ENCODE measurements around the gene KRT77.
"Not testable (repeated sequence)": the region's sequence is repeated elsewhere in the genome, so short reads cannot be mapped to it uniquely, and the experiment has no call there.

The KRT77 gene

GRCh38 chr12:52673713-52674432 is 29.5 kb downstream of the KRT77 start:
- no peak for DNase-seq

GRCh38 chr12:52673217-52673616 is 30.1 kb downstream of the KRT77 start:
- DNase-seq: no peak

DNA sequence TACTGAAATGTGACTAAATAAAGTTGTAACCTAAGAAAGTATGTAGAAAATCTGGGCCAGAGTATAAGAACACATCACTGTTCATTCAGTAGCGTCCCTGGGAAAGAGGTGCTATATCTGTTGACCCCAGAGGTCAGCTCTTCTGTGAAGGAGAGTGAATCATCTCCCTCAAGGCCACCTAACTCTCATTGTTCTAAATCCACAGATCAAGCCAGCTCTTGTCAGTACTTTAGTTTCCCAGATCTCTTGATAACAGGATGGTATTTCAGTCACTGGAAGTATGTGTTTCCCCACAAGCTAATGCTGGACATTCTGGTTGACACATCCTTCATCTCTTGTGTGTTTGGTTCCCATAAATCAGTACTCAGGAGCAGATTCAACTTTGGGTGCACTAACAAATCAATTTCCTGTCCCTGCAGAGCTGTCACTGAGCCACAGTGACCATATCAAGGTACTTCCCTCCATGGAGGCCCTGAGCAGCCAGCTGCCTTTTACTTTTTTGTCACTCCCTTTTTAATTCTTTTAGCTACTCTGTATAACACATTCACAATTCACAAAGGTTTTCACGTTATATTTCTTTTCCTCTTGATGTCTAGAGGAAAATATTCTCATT is 30.9 kb downstream of the KRT77 start:
- DNase-seq: no peak

GRCh38 chr12:52670961-52671360 is 32.4 kb downstream of the KRT77 start:
- DNase-seq: no peak

DNA sequence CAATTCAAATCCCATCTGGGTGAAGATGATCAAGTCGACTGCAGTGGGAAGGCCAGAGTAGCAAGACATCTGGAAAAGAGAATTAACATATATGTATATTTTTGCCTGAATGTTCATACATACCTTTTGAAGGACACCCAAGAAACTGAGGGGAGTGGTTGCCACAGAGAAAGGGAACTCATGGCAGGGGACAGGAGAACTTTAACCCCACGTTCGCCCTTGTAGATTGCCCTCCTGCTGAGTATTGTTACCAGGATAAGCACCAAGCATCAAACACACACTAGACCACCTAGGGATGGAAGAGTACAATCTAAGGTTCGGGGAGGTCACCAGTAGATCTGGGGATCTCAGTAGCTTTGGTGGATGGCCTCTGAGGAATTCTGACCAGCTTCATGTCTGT is 32.8 kb downstream of the KRT77 start:
- DNase-seq: no peak

DNA sequence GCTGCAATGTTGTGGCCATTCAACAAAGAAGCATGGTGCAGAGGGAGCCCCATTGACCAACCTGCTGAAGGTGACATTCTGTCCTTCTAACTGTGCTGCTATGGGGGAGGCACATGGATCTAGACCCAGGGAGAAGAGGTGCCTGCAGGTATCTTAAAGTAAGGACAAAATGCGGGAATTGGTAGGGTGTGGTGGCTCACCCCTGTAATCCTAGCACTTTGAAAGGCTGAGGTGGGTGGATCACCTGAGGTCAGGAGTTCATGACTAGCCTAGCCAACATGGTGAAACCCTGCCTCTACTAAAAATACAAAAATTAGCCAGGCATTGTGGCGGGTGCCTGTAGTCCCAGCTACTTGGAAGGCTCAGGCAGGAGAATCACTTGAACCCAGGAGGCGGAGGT is 33.4 kb downstream of the KRT77 start:
- not testable (repeated sequence) for DNase-seq

- DNase-seq: no peak
Observed at GRCh38 chr12:52669426-52669825, 33.9 kb downstream of the KRT77 start.

- DNase-seq: no peak
Observed at GRCh38 chr12:52667931-52668330, 35.4 kb downstream of the KRT77 start.

DNA sequence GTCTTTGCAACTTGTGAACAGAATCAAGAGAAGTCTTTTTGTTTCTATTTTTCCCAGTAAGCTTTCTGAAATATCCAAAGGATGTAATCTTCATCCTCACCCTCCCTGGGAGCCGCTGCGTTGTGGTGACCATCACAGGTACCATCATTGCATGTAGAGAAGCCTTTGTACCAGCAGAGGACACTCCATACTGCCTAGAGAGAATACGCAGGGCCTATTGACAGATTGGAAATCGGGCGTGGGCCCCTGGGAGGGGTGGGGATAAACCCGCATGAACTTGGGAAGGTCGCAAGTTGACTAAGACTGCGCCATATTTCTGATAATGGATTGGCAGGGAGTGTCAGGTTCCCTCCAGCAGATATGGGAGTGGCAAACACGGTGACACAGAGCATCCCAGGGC is 35.8 kb downstream of the KRT77 start:
- DNase-seq: no peak

DNA sequence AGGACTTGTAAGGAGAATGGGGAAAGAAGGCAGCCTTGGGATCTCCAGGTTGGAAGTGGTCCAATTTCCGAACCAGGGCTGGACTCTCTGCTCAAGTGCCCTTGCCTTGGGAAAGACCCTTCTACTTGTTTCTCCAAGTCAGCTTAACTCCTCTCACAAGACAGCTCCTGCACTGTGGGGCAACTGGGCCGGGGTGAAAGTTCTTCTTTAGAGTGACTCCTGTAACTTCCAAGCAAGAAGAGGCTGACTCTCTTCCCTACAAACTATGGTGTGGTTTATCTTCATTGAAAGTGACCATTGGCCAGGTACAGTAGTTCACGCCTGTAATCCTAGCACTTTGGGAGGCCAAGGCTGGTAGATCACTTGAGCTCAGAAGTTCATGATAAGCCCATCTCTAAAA is 36.9 kb downstream of the KRT77 start:
- no peak for DNase-seq

DNA sequence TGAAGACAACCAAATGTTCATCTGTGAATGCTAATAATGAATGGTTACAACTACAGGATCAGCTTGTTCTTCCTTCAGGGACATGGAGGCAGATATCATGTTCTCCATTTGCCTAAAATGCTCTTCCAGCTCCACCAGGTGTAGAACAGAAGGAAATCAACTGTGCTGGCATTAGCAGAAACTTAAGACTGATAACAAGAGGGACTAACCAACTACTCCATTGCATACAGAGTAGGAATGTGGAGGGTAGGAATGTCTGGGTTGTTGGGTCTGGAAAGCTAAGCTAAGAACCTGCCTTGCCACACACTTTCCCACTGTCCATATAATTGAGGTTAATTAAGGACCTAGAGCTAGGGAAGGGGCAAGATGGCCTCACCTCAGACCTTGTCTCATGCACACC is 39.9 kb downstream of the KRT77 start:
- DNase-seq: no peak

DNA sequence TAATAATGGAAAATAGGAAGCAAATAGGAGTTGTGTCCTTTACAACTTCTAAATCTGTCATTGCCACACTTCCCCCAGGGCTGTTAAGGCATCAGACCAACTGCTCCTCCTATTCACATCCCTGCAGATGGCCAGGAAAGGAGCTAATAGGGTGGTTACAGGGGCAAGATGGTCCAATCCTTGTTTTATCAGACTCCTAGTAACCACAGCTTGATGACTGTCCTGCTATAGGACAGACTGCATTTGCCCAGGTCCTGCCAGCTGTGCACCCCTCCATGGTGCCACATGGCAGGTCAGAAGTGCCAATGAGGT is 40.5 kb downstream of the KRT77 start:
- no peak for DNase-seq

DNA sequence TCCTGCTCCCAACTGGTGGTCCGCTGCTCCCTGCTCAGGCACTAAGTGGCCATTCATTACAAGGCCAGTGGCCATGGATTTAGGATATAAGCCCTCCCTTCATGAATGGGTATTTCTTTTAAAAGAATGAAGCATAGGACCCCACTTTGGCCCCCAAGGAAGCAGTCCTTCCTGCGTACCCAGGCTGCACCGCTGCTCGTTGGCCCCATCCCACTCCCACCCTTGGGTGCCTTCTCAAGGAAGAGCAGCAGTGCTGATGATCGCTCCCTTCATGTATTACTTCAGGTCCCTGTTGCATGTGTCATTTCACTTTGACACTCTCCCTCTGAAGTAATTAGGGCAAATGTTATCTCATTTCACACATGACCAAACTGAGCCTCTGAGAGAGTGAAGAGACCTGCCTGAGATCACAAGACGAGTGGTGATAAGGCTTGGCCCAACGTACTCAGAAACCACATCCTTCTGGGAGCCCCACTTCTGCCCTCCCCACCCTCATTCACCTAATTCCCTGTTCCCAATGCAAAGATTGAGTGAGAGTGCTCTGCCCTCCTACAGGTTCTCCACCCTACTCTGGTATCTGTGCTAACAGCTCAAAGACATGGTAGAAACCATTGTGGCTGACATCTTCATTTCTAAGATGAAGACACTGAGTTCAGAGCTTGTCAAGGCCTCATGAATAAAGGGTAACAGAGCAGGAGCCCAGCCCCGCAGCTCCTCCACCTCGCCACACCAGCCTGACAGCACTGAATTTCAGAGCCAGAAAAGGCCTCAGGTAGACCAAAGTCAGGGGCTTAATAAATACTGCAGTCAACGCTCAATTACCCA is 41.0 kb downstream of the KRT77 start:
- no peak for DNase-seq

GRCh38 chr12:52661668-52662067 is 41.7 kb downstream of the KRT77 start:
- no peak for DNase-seq

DNA sequence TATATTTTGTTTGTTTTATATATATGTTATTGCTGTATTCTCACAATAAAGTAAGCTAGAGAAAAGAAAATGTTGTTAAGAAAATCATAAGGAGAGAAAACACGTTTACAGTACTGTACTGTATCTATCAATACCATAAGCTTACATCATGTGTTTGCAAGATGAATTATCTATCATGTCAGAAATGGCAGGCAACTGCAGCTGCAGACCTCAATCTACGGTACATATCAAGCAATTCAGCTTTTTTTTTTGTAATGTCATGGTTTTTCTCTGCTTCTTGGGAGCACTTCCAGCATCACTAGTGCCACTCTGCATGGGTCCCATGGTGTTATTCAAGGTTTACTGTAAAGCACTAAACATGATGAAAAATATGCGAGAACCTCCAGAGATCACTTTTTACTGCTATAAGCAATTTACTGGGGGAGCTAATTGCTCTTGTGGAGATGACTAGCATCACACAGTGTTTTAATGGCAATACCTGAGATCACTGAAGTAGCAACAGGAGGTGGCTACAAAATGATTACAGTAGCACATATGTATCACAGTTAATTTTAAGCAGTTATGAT is 42.3 kb downstream of the KRT77 start:
- DNase-seq: no peak

GRCh38 chr12:52659951-52660350 is 43.4 kb downstream of the KRT77 start:
- DNase-seq: no peak

DNA sequence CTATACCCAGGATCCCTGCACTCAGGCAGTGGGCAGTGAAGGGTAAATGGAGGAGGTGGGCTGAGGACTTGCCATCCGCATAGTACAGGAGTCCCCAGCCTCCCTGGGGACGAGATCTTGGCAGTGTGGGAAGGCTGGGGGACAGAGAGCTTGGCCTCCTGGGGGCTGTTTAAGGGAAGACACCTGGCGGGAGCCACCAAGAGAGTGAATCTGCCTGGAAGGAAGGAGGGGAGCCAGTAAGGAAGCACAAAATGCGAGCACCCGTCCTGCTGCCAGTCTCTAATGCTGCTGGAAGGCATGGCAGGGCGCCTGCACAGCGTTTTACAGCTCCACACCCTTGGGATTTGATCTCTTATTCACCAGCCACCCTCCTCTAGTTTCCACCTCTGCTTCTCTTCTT is 43.9 kb downstream of the KRT77 start:
- DNase-seq: no peak

GRCh38 chr12:52658196-52658595 is 45.1 kb downstream of the KRT77 start:
- no peak for DNase-seq

DNA sequence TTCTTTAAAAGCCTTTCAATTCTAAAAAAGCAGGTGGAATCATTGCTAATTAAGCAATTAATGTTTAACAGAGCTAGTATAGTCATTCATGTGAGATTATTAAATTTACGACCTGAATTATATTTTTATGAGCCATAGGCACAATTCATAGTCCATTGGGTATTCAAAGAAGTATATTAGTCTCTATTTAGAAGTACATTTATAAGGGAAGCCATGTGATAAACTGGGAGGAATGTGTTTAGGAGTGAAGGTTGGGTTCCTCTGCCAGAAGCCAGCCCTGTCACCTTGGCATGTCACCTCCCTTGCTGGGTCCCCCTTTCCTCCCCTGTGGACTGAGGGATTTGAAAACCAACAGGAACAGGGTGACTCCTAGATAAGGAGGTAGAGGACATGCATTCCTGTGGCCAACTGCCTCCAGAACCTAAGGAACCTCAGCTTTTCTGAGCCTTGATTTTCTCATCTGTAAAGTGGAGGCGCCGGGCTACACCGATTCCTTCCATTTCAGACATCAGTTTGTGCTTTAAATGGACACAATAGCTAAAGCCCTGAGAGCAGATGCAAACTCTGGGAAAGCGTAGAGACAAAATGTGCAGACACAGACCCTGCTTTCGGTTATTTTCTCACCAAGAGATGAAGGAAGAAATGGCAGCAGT is 45.9 kb downstream of the KRT77 start:
- DNase-seq: no peak

DNA sequence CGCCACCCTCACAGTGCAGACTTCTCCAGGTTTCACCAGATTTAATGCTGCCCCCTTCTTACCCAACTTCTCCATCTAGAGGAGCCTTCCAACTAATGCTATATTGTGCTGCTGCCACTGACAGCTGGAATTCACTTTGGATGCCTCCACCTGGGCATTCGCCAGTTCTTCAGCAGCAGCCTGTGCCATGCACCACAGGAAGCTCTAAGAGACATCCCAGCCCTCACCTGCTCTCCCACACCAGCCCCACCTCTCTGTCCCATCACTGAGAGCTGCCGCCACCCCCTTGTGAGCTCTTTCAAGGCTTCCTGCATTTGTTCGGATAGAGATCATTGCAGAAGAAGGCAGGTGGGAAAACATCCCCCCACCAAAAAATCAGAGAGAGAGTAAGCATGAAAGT is 46.7 kb downstream of the KRT77 start:
- no peak for DNase-seq

- no peak for DNase-seq
Observed at GRCh38 chr12:52655720-52656124, 47.6 kb downstream of the KRT77 start.

DNA sequence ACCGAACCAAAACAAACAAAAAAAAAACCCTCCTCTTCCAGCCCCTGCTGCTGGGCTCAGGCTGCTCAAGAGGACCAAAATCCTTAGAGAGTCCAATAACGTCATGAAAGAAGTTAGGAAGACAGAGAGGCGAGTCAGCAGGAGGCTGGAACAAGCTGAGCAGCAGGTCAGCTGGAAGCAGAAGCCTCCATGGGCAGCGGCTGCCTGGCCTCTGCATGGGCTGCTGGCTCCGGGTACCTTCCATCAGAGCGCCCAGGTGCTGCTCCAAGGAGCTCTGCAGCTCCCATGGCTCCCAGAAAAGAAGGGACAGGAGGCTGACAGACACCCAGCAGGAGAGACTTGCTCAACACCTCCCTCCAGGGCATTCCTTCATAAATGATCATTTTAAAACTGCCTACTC is 48.1 kb downstream of the KRT77 start:
- no peak for DNase-seq

DNA sequence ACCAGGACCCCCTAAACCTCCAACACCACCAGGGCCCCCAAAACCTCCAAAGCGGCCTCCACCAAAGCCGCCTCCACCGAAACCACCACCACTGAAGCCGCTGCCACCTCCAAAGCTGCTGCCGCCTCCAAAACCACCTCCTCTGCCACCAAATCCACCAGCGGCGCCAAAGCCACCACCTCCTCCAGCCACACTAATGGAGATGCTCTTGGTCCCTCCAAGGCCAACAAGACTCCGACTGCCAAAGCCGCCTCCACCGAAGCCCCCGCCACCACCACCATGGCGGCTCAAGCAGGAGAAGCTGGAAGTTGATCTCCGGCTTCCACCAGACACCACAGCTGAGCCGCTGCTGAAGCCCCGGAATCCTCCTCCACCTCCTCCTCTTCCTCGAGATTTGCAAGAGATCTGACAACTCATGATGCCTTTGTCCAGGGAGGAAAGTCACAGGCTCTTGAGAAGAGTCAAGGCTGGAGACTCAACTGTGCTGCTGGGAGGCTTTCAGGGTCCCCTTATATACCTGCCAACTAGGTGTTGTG is 51.5 kb downstream of the KRT77 start, which contains the start of gene KRT2:
Gene KRT2 (minus strand): TSS at position 486 of the 536 bp plus-strand sequence. CDS start 69 bp downstream, at position 417.
- DNase-seq: no peak

Measured in NCI-H510A (cell line).